ENCODE results near the gene LTB4R2. TPM values are rescaled to one million over a fixed set of nuclear protein-coding genes. Genes with fewer than 3 reads are reported as not detected.

The LTB4R2 gene
- total RNA-seq, 1 donor from 2014 or later: 3.0 TPM

- TF ChIP-seq, protein P1, sequence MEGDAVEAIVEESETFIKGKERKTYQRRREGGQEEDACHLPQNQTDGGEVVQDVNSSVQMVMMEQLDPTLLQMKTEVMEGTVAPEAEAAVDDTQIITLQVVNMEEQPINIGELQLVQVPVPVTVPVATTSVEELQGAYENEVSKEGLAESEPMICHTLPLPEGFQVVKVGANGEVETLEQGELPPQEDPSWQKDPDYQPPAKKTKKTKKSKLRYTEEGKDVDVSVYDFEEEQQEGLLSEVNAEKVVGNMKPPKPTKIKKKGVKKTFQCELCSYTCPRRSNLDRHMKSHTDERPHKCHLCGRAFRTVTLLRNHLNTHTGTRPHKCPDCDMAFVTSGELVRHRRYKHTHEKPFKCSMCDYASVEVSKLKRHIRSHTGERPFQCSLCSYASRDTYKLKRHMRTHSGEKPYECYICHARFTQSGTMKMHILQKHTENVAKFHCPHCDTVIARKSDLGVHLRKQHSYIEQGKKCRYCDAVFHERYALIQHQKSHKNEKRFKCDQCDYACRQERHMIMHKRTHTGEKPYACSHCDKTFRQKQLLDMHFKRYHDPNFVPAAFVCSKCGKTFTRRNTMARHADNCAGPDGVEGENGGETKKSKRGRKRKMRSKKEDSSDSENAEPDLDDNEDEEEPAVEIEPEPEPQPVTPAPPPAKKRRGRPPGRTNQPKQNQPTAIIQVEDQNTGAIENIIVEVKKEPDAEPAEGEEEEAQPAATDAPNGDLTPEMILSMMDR (IDR thresholded peaks at IDR 0.05): no peak
- intact Hi-C loops (cut with DNase I): no loop called here
- DNase-seq (ENCODE audit: low spot score in 2 of 2): no peak
These were observed 26.0 kb upstream of the LTB4R2 start for GRCh38 chr14:24283796-24284460.

GRCh38 chr14:24284501-24285035, 25.4 kb upstream of the LTB4R2 start:
- Histone ChIP-seq H3K4me1 (no peaks in the 10 kb centered on the region), H3K27ac (no peak overlapping the region), H3K36me3 (peaks cover 0 to 2% of the 10 kb centered on the region in 2 donors), H3K4me3 (no peak overlapping the region), H3K27me3 (no peaks in the 10 kb centered on the region), H3K9me3 (no peaks in the 10 kb centered on the region)
- intact Hi-C loops (cut with DNase I): no loop called here
- TF ChIP-seq, protein P1 (IDR thresholded peaks at IDR 0.05): no peak
- DNase-seq (ENCODE audit: low spot score in 2 of 2): no peak

More at GRCh38 chr14:24283796-24284460, 26.0 kb upstream of the LTB4R2 start:
- H3K4me1 ChIP-seq: no peaks in the 10 kb centered on the region
- no peak overlapping the region for H3K27ac ChIP-seq
- H3K4me3 ChIP-seq: no peak overlapping the region
- H3K9me3 ChIP-seq: no peaks in the 10 kb centered on the region
- no peaks in the 10 kb centered on the region for H3K27me3 ChIP-seq
- no peaks in the 10 kb centered on the region for H3K36me3 ChIP-seq

DNA sequence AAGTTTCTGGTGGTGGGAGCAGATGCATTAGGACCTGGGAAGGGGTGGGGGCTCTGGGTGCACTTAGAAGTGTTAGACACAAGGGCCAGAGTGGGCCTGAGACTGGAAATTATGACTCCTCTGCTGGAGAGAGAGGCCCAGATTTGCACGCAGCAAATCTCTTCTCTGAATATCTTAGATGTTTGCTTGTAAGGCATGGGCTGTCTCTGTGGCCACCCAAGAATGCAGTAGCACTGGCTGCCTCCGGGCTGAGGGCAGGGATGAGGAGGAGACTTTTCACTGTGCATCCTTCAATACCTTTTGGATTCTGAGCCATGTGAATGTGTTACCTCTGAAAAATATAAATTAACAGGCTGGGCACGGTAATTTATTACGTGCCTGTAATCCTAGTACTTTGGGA, 24.6 kb upstream of the LTB4R2 start:
- no peak overlapping the region for H3K4me3 ChIP-seq
- intact Hi-C loops (cut with DNase I): no loop called here
- no peaks in the 10 kb centered on the region for H3K27me3 ChIP-seq
- TF ChIP-seq, protein P1 (IDR thresholded peaks at IDR 0.05): no peak
- no peak for DNase-seq (ENCODE audit: low spot score in 2 of 2)
- H3K27ac ChIP-seq: no peak overlapping the region
- H3K9me3 ChIP-seq: no peaks in the 10 kb centered on the region
- peaks cover 4 to 10% of the 10 kb centered on the region in 2 donors for H3K36me3 ChIP-seq
- H3K4me1 ChIP-seq: no peaks in the 10 kb centered on the region

- no peak for DNase-seq (ENCODE audit: low spot score in 2 of 2)
- Histone ChIP-seq H3K9me3 (no peaks in the 10 kb centered on the region), H3K4me3 (no peak overlapping the region), H3K36me3 (peaks cover 20 to 27% of the 10 kb centered on the region in 2 donors), H3K4me1 (no peaks in the 10 kb centered on the region), H3K27ac (no peak overlapping the region), H3K27me3 (no peaks in the 10 kb centered on the region)
- TF ChIP-seq, protein P1 (IDR thresholded peaks at IDR 0.05): no peak
- intact Hi-C loops (cut with DNase I): no loop called here
These were observed 22.9 kb upstream of the LTB4R2 start for GRCh38 chr14:24286996-24287395.

GRCh38 chr14:24289649-24290280, 20.2 kb upstream of the LTB4R2 start:
- Histone ChIP-seq H3K4me1 (no peaks in the 10 kb centered on the region), H3K9me3 (no peaks in the 10 kb centered on the region), H3K4me3 (no peak overlapping the region), H3K36me3 (peaks cover 28 to 33% of the 10 kb centered on the region in 2 donors), H3K27ac (no peak overlapping the region), H3K27me3 (no peaks in the 10 kb centered on the region)
- TF ChIP-seq, protein P1 (IDR thresholded peaks at IDR 0.05): no peak
- intact Hi-C loops (cut with DNase I): no loop called here
- no peak for DNase-seq (ENCODE audit: low spot score in 2 of 2)
